Spleen (tissue), 11 donors: ENCODE data around the gene PI4K2A. TPM values are rescaled to one million over a fixed set of nuclear protein-coding genes. Genes with fewer than 3 reads are reported as not detected.
A peak's percentile ranks its signal among the peaks of the same experiment; 100 is the strongest.

ENCODE experiments used
- DNase-seq: peaks from one replicate; pipeline ENCODE4 v3.0.0-alpha.2; 2020
- H3K27ac ChIP-seq, 8 donors: fragments of 200-600 bp; sonication (generic) in 7 of 8; 1 replicate in 4 of 8; 2 replicates in 4 of 8; pipeline versions ENCODE4 v1.5.0 to v1.8.0; 2016 to 2021; ENCODE audit warnings: inconsistent platforms in 4 of 8, mild to moderate bottlenecking in 4 of 8, moderate library complexity in 1 of 8
- H3K27me3 ChIP-seq, 7 donors: fragments of 200-600 bp; sonication (generic) in 6 of 7; replicated peaks in 1 of 7; 1 replicate in 4 of 7; 2 replicates in 3 of 7; pipeline versions ENCODE4 v1.5.0 to v1.8.0; 2016 to 2021; ENCODE audit warnings: inconsistent platforms in 3 of 7, mild to moderate bottlenecking in 1 of 7
- H3K36me3 ChIP-seq, 6 donors: fragments of 200-600 bp; sonication (generic) in 5 of 6; 1 replicate in 4 of 6; 2 replicates in 2 of 6; pipeline versions ENCODE4 v1.5.0 to v1.8.0; 2016 to 2021; ENCODE audit warnings: inconsistent platforms in 2 of 6
- H3K4me1 ChIP-seq, 6 donors: fragments of 200-600 bp; sonication (generic) in 5 of 6; 1 replicate in 3 of 6; 2 replicates in 3 of 6; pipeline versions ENCODE4 v1.5.0 to v1.8.0; 2016 to 2021; ENCODE audit warnings: inconsistent platforms in 3 of 6
- H3K4me3 ChIP-seq, 8 donors: fragments of 200-600 bp; sonication (generic) in 7 of 8; 1 replicate in 4 of 8; 2 replicates in 4 of 8; pipeline versions ENCODE4 v1.5.0 to v1.8.0; 2016 to 2021; ENCODE audit warnings: inconsistent platforms in 4 of 8, mild to moderate bottlenecking in 4 of 8, moderate library complexity in 2 of 8
- H3K9me3 ChIP-seq, 8 donors: fragments of 200-600 bp; sonication (generic) in 7 of 8; 1 replicate in 4 of 8; 2 replicates in 4 of 8; pipeline versions ENCODE4 v1.5.0 to v1.8.0; 2016 to 2021; ENCODE audit warnings: inconsistent platforms in 4 of 8
- POLR2A ChIP-seq, 3 donors: fragments of 450-650 bp; IDR thresholded peaks; one replicate each; pipeline ENCODE4 v1.5.1; 2017; ENCODE audit warnings: antibody characterized with exemption in 3 of 3, mild to moderate bottlenecking in 1 of 3
- POLR2AphosphoS5 ChIP-seq, 3 donors: sonication (generic); formaldehyde crosslinking; IDR thresholded peaks; one replicate each; pipeline ENCODE4 v1.5.1; 2017; ENCODE audit warnings: antibody characterized with exemption in 3 of 3
- WGBS, 5 donors: extraction: QIAGEN DNeasy Blood & Tissue Kit in 3 of 5; methylation state at CpG; one replicate each; pipeline versions ENCODE4 v1.1.5 to v1.1.7; 2013 to 2018; 5-methylcytosine and 5-hydroxymethylcytosine counted together
- intact Hi-C: fragments of 100-400 bp; cut with DNase I; formaldehyde crosslinking; loops from one replicate; pipeline ENCODE4 v1.15.0; 2023; ENCODE audit warnings: low total_unique reads
- polyA plus RNA-seq, 3 donors: library from polyadenylated mRNA; stranded (reverse); fragments of 200-250 nt; gene quantifications; one replicate each; pipeline ENCODE4 v1.2.1, GENCODE V29; 2013
- total RNA-seq, 7 donors: library from RNA; depleted of rRNA in 3 of 7; stranded (reverse); fragments of >200 nt in 3 of 7; fragmentation: NEBNext Ultra II Directional in 4 of 7; extraction: Animal tissue kit (Norgen Biotek cat#: 25700) in 4 of 7; gene quantifications; one replicate each; pipeline versions ENCODE4 v1.1.0 to v1.2.1, GENCODE V29; 2016 to 2021
- TF ChIP-seq, protein P1 (sequence below), 11 experiments: fragments of 200-600 bp in 7 of 11; fragments of 450-650 bp in 4 of 11; sonication (generic) in 4 of 11; IDR thresholded peaks in 8 of 11; conservative IDR thresholded peaks in 3 of 11; 1 replicate in 7 of 11; 2 replicates in 4 of 11; pipeline versions ENCODE4 v1.4.0 to v1.8.0; 2016 to 2021; ENCODE audit warnings: antibody characterized with exemption in 11 of 11, inconsistent platforms in 4 of 11, mild to moderate bottlenecking in 1 of 11
- donor health status: healthy with polysubstance abuse.
- donor health status: DM: no; HTN: no; CAD: no; lungs with moderate emphysema.
- donor health status: DM: no; HTN: no; CAD: no.
- donor health status: Bipolar disorder and iron deficiency.
- donor health status: healthy.
- donor health status: DM: no; HTN: no; CAD: no.
- donor health status: DM: yes; HTN: yes; CAD: no.

The PI4K2A gene
- total and polyA plus RNA-seq, 10 donors: 7.1 to 28.7 (median 22.5) TPM

DNA sequence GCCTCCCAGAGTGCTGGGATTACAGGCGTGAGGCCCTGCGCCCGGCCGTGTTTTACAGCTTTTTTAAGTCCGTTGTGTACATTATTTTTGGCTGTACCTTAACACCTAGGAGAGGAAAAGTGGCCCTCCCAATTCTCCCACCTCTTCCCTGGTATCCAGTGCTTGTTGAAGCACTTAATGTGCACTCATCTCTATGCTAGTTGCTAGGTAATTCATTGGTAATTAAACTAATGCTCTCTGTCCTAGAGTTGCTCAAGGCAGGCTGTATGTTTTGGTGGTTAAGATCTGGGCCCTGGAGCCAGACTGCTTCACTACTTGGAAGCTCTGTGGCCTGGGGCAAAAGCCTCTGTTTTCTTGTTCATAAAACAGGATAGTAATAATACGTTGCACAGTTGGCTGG is 27.0 kb downstream of the PI4K2A start:
- no peak for TF ChIP-seq POLR2A (IDR thresholded peaks at IDR 0.05)
- TF ChIP-seq, protein P1, sequence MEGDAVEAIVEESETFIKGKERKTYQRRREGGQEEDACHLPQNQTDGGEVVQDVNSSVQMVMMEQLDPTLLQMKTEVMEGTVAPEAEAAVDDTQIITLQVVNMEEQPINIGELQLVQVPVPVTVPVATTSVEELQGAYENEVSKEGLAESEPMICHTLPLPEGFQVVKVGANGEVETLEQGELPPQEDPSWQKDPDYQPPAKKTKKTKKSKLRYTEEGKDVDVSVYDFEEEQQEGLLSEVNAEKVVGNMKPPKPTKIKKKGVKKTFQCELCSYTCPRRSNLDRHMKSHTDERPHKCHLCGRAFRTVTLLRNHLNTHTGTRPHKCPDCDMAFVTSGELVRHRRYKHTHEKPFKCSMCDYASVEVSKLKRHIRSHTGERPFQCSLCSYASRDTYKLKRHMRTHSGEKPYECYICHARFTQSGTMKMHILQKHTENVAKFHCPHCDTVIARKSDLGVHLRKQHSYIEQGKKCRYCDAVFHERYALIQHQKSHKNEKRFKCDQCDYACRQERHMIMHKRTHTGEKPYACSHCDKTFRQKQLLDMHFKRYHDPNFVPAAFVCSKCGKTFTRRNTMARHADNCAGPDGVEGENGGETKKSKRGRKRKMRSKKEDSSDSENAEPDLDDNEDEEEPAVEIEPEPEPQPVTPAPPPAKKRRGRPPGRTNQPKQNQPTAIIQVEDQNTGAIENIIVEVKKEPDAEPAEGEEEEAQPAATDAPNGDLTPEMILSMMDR (IDR thresholded peaks at IDR 0.05 in 8 of 11, conservative IDR thresholded peaks at IDR 0.05 in 3 of 11): no peak
- Histone ChIP-seq H3K27ac (no peak overlapping the region), H3K9me3 (no peaks in the 10 kb centered on the region), H3K4me3 (no peak overlapping the region), H3K36me3 (peaks cover 0 to 100% (median 60%) of the 10 kb centered on the region in 6 donors), H3K27me3 (no peaks in the 10 kb centered on the region), H3K4me1 (no peaks in the 10 kb centered on the region)
- intact Hi-C loops: no loop called here
- 86 to 97% (median 95%) methylated on average over 6 of the region's 6 CpGs for WGBS, 5 donors
- no peak for DNase-seq

DNA sequence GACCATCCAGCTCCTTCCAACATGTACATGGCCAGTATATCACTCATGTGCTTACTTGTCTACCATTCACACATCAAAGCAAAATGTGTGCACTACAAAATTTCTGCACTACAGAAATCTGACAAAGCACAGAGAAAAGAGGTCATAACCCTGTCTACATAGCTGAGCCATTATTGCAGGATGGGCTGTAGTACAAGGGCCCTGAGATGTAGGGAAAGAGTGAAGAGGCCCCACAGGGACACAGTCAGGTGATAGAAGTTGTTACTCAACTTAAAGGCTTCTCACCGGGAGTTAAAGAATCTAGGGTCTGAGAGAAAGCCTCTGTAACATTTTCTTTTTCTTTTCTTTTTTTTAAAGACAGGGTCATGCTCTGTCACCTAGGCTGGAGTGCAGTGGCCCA is 29.1 kb downstream of the PI4K2A start:
- 64 to 86% (median 76%) methylated on average over 1 of the region's 1 CpG for WGBS, 5 donors

DNA sequence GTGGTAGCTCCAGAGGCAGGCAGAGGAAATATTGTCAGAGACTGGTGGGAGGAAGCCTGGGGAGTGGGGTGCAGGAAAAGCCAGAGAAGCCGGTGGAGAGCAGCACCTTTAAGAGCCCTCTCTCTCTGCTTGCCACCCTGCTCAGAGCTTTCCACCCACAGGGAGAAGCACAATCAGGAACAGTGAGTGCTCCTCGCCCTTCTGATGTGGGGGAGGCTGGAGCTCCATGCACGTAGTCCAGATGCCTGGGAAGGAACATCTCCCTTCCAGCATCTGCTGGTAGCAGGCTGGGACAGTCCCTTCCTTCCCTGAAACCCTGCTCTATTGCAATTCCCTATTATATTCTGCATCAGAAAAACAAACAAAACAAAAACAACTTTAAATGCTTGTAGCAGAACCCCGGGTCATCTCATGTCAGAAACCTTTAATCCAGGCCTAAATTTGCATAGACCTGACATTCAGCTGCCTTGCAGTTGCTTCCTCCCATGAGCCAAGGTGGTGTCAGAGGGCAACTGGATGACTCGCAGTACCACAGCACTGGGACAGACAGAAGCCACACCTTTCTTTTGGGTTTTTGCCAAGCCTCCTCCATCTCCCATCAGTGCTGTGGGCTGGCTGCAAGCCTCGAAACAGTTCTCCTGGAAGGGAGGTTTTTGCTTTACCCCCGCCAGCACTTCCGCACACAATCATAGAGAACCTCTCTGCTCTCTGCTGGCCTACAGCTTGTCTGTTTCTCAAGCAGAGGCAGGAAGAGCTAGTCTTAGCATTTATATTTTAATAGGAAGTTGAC is 33.5 kb downstream of the PI4K2A start:
- Histone ChIP-seq H3K4me3 (no peak overlapping the region), H3K9me3 (no peaks in the 10 kb centered on the region), H3K4me1 (peaks cover 5 to 26% (median 12%) of the 10 kb centered on the region in 6 donors), H3K27me3 (no peaks in the 10 kb centered on the region), H3K36me3 (peaks cover 3 to 94% (median 51%) of the 10 kb centered on the region in 6 donors), H3K27ac (peak overlapping the region in 3 of 8 donors; percentile 1 to 4 (median 4))
- intact Hi-C loops: no loop called here
- DNase-seq: no peak
- 72 to 81% (median 79%) methylated on average over 8 of the region's 8 CpGs for WGBS, 5 donors
- TF ChIP-seq, protein P1 (IDR thresholded peaks at IDR 0.05 in 8 of 11, conservative IDR thresholded peaks at IDR 0.05 in 3 of 11): no peak
- TF ChIP-seq POLR2A (IDR thresholded peaks at IDR 0.05) (no peak), POLR2AphosphoS5 (IDR thresholded peaks at IDR 0.05) (peak in 1 of 3 donors; percentile 38)

More for the DNA sequence above, 29.1 kb downstream of the PI4K2A start:
- TF ChIP-seq, protein P1 (IDR thresholded peaks at IDR 0.05 in 8 of 11, conservative IDR thresholded peaks at IDR 0.05 in 3 of 11): no peak
- TF ChIP-seq POLR2A (IDR thresholded peaks at IDR 0.05) (no peak), POLR2AphosphoS5 (IDR thresholded peaks at IDR 0.05) (no peak)
- Histone ChIP-seq H3K9me3 (no peaks in the 10 kb centered on the region), H3K27me3 (no peaks in the 10 kb centered on the region), H3K27ac (no peak overlapping the region), H3K36me3 (peaks cover 0 to 100% (median 59%) of the 10 kb centered on the region in 6 donors), H3K4me3 (no peak overlapping the region), H3K4me1 (peaks cover 0 to 11% (median 0%) of the 10 kb centered on the region in 6 donors)
- intact Hi-C loops: no loop called here
- no peak for DNase-seq

DNA sequence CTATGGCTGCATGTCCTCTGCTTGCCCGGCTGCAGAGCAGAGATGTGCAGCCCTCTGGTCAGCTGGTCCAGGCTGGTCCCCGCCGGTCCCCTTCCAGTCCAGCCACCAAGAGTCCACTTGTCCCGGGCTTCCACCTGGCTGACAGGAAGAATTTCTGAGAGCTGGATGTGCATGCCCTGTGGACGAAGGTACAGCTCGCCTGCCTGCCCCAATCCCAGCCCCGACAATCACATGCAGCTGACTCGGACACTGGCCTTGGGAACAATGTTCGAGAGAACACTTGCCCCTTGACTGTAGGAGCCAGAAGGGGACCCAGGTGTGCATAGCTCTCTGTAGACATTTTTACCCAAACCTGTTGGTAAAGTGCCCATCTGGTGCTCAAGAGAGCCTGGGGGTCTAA is 34.8 kb downstream of the PI4K2A start:
- Histone ChIP-seq H3K36me3 (peaks cover 3 to 93% (median 46%) of the 10 kb centered on the region in 6 donors), H3K4me1 (peaks cover 5 to 26% (median 12%) of the 10 kb centered on the region in 6 donors), H3K27ac (no peak overlapping the region), H3K27me3 (no peaks in the 10 kb centered on the region), H3K4me3 (no peak overlapping the region), H3K9me3 (no peaks in the 10 kb centered on the region)
- intact Hi-C loops: loop anchor here (5.0 kb wide), 1 partner anchor 57 kb away; no protein-coding TSS in a partner anchor
- no peak for DNase-seq
- peak in 1 of 3 donors; percentile 17 for TF ChIP-seq POLR2AphosphoS5 (IDR thresholded peaks at IDR 0.05)
- TF ChIP-seq, protein P1 (IDR thresholded peaks at IDR 0.05 in 8 of 11, conservative IDR thresholded peaks at IDR 0.05 in 3 of 11): no peak
- WGBS, 5 donors: 87 to 97% (median 93%) methylated on average over 3 to 9 of the region's 9 CpGs
